ENCODE measurements around the gene TXNDC8.

TXNDC8 gene

GRCh38 chr9:110338143-110338542, 480 bp upstream of the TXNDC8 start:
- no peak for TF ChIP-seq CTCF (IDR thresholded peaks at IDR 0.05; ENCODE audit: low read depth, low read length)
- no peak overlapping the region for H3K4me3 ChIP-seq (ENCODE audit: low read depth, low read length)

- H3K4me3 ChIP-seq (ENCODE audit: low read depth, low read length), result no peak overlapping the region
- no peak for TF ChIP-seq CTCF (IDR thresholded peaks at IDR 0.05; ENCODE audit: low read depth, low read length)
Measured at GRCh38 chr9:110336363-110336762, 1.3 kb downstream of the TXNDC8 start.

GRCh38 chr9:110334871-110335270, 2.8 kb downstream of the TXNDC8 start:
- H3K4me3 ChIP-seq (ENCODE audit: low read depth, low read length), result no peak overlapping the region
- no peak for TF ChIP-seq CTCF (IDR thresholded peaks at IDR 0.05; ENCODE audit: low read depth, low read length)

- no peak overlapping the region for H3K4me3 ChIP-seq (ENCODE audit: low read depth, low read length)
- no peak for TF ChIP-seq CTCF (IDR thresholded peaks at IDR 0.05; ENCODE audit: low read depth, low read length)
Measured at GRCh38 chr9:110334183-110334582, 3.5 kb downstream of the TXNDC8 start.

- H3K4me3 ChIP-seq (ENCODE audit: low read depth, low read length), result no peak overlapping the region
- no peak for TF ChIP-seq CTCF (IDR thresholded peaks at IDR 0.05; ENCODE audit: low read depth, low read length)
Measured at GRCh38 chr9:110332766-110333165, 4.9 kb downstream of the TXNDC8 start.

- TF ChIP-seq CTCF (IDR thresholded peaks at IDR 0.05; ENCODE audit: low read depth, low read length), result no peak
- H3K4me3 ChIP-seq (ENCODE audit: low read depth, low read length), result no peak overlapping the region
Measured at GRCh38 chr9:110330484-110331105, 7.1 kb downstream of the TXNDC8 start.

- TF ChIP-seq CTCF (IDR thresholded peaks at IDR 0.05; ENCODE audit: low read depth, low read length), result no peak
- no peak overlapping the region for H3K4me3 ChIP-seq (ENCODE audit: low read depth, low read length)
Measured at GRCh38 chr9:110329639-110330230, 7.9 kb downstream of the TXNDC8 start.
